Small intestine (tissue), 7 donors: ENCODE data around the gene ZBTB43. TPM values are rescaled to one million over a fixed set of nuclear protein-coding genes. Genes with fewer than 3 reads are reported as not detected.
"Not testable (repeated sequence)": the region's sequence is repeated elsewhere in the genome, so short reads cannot be mapped to it uniquely, and the experiment has no call there.

ENCODE experiments used
- DNase-seq, 2 donors: peaks; one replicate each; pipeline versions ENCODE4 v3.0.0 to v3.0.0-alpha.2; 2013
- FAIRE-seq: peaks from 2 replicates; lab custom pipeline; 2012; peaks lifted over from hg19 to GRCh38; lab: Jason Lieb, UNC
- H3K27ac ChIP-seq, 3 donors: one replicate each; pipeline ENCODE4 v1.5.1; 2013; ENCODE audit warnings: low read length in 2 of 3, mild to moderate bottlenecking in 2 of 3, control low read depth in 1 of 3, inconsistent platforms in 1 of 3, low read depth in 1 of 3, moderate library complexity in 1 of 3
- H3K27me3 ChIP-seq, 3 donors: one replicate each; pipeline ENCODE4 v1.6.1; 2013; ENCODE audit warnings: low read length in 3 of 3, inconsistent platforms in 1 of 3; ENCODE audit not compliant: control insufficient read depth in 3 of 3, insufficient read depth in 3 of 3
- H3K36me3 ChIP-seq, 3 donors: one replicate each; pipeline ENCODE4 v1.6.1; 2013; ENCODE audit warnings: low read length in 3 of 3, inconsistent platforms in 1 of 3, low read depth in 1 of 3, mild to moderate bottlenecking in 1 of 3, moderate library complexity in 1 of 3; ENCODE audit not compliant: control insufficient read depth in 3 of 3, insufficient read depth in 2 of 3
- H3K4me1 ChIP-seq, 3 donors: one replicate each; pipeline ENCODE4 v1.6.1; 2013; ENCODE audit warnings: low read length in 2 of 3, inconsistent platforms in 1 of 3, low read depth in 1 of 3, mild to moderate bottlenecking in 1 of 3, moderate library complexity in 1 of 3; ENCODE audit not compliant: control insufficient read depth in 3 of 3, insufficient read depth in 2 of 3
- H3K4me3 ChIP-seq, 3 donors: one replicate each; pipeline ENCODE4 v1.5.1; 2013; ENCODE audit warnings: low read length in 3 of 3, control low read depth in 1 of 3, inconsistent platforms in 1 of 3, low read depth in 1 of 3, mild to moderate bottlenecking in 1 of 3, moderate library complexity in 1 of 3
- H3K9me3 ChIP-seq, 2 donors: one replicate each; pipeline ENCODE4 v1.6.1; 2013; ENCODE audit warnings: low read depth in 1 of 2, low read length in 1 of 2; ENCODE audit not compliant: control insufficient read depth in 2 of 2, insufficient read depth in 1 of 2
- WGBS, 3 donors: extraction: QIAGEN DNeasy Blood & Tissue Kit; methylation state at CpG; one replicate each; pipeline ENCODE4 v1.1.7; 2013; 5-methylcytosine and 5-hydroxymethylcytosine counted together
- polyA plus RNA-seq, 4 donors: library from polyadenylated mRNA; stranded (reverse) in 3 of 4; unstranded in 1 of 4; fragments of 200-250 nt in 3 of 4; fragments of 120-200 nt in 1 of 4; gene quantifications; one replicate each; pipeline versions ENCODE4 v1.2.1 to v1.2.3, GENCODE V29; 2013
- donor health status: healthy with polysubstance abuse.
- donor health status: control.
- donor health status: control.
- donor health status: Bipolar disorder and iron deficiency.
- donor health status: healthy.

The ZBTB43 gene
- polyA plus RNA-seq, 4 donors = 2.2 to 10.6 (median 4.3) TPM

DNA sequence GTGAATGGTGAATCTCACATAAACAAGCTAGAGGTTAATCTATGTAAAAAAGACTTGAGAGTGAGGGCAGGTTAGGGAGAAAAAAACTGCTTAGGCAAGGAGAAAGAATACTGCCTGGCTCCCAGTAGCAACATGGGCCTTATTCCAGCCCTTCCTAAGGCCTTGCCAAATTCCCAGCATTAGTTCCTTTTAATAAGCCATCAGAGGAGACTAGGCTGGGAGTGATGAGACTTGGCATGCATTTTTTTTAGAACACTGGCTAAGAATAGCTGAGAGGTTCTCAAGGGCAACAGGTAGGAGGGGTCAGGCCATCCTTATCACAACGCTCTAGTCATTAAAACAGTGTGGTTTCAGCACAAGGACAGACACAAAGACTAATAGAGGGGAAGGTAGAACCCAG is 20.9 kb upstream of the ZBTB43 start:
- Histone ChIP-seq H3K9me3 (no peaks in the 10 kb centered on the region), H3K27ac (no peak overlapping the region), H3K36me3 (no peaks in the 10 kb centered on the region), H3K4me3 (no peak overlapping the region), H3K27me3 (peaks cover 0 to 19% (median 3%) of the 10 kb centered on the region in 3 donors), H3K4me1 (peaks cover 0 to 2% (median 0%) of the 10 kb centered on the region in 3 donors)
- no peak for DNase-seq
- no peak for FAIRE-seq
- 35 to 60% (median 41%) methylated on average over 1 of the region's 1 CpG for WGBS, 3 donors

DNA sequence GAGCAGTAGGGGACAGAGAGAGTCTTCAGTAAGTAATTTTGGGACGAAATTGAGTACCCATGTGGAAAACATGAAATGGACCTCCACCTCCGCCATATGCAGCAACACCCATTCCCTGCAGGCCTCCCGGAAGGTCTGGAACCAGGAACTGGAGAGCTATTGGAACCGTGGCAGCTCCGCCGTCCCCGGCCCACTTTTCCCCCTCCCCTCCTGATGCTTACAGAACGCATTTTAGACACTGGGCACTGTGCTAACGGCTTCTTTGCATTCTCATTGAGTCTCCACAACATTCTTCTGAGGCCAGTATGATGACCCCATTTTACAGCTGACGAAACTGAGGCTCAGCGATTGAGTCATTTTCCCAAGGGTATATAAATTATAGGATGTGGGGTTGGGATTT is 20.4 kb upstream of the ZBTB43 start:
- FAIRE-seq = no peak
- Histone ChIP-seq H3K9me3 (no peaks in the 10 kb centered on the region), H3K36me3 (no peaks in the 10 kb centered on the region), H3K27me3 (peaks cover 0 to 20% (median 3%) of the 10 kb centered on the region in 3 donors), H3K27ac (no peak overlapping the region), H3K4me1 (peaks cover 0 to 2% (median 0%) of the 10 kb centered on the region in 3 donors), H3K4me3 (no peak overlapping the region)
- no peak for DNase-seq
- 85 to 90% (median 87%) methylated on average over 11 of the region's 11 CpGs for WGBS, 3 donors

GRCh38 chr9:126784841-126785240 is 20.0 kb upstream of the ZBTB43 start:
- H3K27me3 ChIP-seq = peaks cover 0 to 25% (median 3%) of the 10 kb centered on the region in 3 donors
- FAIRE-seq, H3K4me3 ChIP-seq, DNase-seq, H3K36me3 ChIP-seq, H3K4me1 ChIP-seq, H3K9me3 ChIP-seq, H3K27ac ChIP-seq: not testable (repeated sequence)
- 74 to 78% (median 75%) methylated on average over 6 of the region's 6 CpGs for WGBS, 3 donors

GRCh38 chr9:126788046-126788445 is 16.8 kb upstream of the ZBTB43 start:
- DNase-seq (no peak), FAIRE-seq (no peak)
- 31 to 56% (median 33%) methylated on average over 2 of the region's 2 CpGs for WGBS, 3 donors
- H3K27me3 ChIP-seq = peaks cover 0 to 25% (median 5%) of the 10 kb centered on the region in 3 donors
- no peak overlapping the region for H3K27ac ChIP-seq
- no peaks in the 10 kb centered on the region for H3K9me3 ChIP-seq
- no peak overlapping the region for H3K4me3 ChIP-seq
- H3K4me1 ChIP-seq = no peaks in the 10 kb centered on the region
- no peaks in the 10 kb centered on the region for H3K36me3 ChIP-seq

GRCh38 chr9:126788634-126789349 is 16.0 kb upstream of the ZBTB43 start:
- H3K9me3 ChIP-seq = no peaks in the 10 kb centered on the region

DNA sequence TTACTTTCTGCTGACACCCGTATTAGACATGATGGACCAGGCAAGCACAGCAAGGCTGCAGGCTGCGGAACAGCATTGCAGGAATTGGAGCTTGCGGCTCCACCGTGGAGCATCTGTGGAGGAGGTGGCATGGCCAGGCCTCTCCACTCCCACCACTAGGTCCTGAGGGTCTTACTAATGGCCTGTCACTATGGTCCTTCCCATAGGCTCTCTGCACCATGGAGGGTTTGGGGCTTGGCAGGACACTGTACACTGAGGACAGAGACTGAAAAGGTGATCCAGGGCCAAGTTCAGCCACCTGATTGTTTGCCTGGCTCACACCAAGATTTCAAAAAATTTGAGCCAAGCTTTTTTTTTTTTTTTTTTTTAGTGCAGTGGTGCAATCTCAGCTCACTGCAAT is 14.3 kb upstream of the ZBTB43 start:
- FAIRE-seq (no peak), DNase-seq (no peak)
- no peaks in the 10 kb centered on the region for H3K9me3 ChIP-seq
- no peak overlapping the region for H3K4me3 ChIP-seq
- 86 to 89% (median 87%) methylated on average over 4 of the region's 4 CpGs for WGBS, 3 donors
- H3K27me3 ChIP-seq = peaks cover 0 to 33% (median 3%) of the 10 kb centered on the region in 3 donors
- no peak overlapping the region for H3K27ac ChIP-seq
- no peaks in the 10 kb centered on the region for H3K36me3 ChIP-seq
- no peaks in the 10 kb centered on the region for H3K4me1 ChIP-seq

More at GRCh38 chr9:126788634-126789349, 16.0 kb upstream of the ZBTB43 start:
- H3K4me1 ChIP-seq = no peaks in the 10 kb centered on the region
- DNase-seq (no peak), FAIRE-seq (no peak)
- H3K36me3 ChIP-seq = no peaks in the 10 kb centered on the region
- WGBS, 3 donors = 64 to 68% (median 66%) methylated on average over 9 of the region's 9 CpGs
- H3K4me3 ChIP-seq = no peak overlapping the region
- peaks cover 0 to 30% (median 5%) of the 10 kb centered on the region in 3 donors for H3K27me3 ChIP-seq
- no peak overlapping the region for H3K27ac ChIP-seq

- H3K27me3 ChIP-seq = peaks cover 0 to 34% (median 3%) of the 10 kb centered on the region in 3 donors
- no peak overlapping the region for H3K4me3 ChIP-seq
- no peak overlapping the region for H3K27ac ChIP-seq
- H3K4me1 ChIP-seq = no peaks in the 10 kb centered on the region
- peak in 1 of 2 donors; percentile 3 for DNase-seq
- H3K36me3 ChIP-seq = no peaks in the 10 kb centered on the region
- FAIRE-seq = no peak
- no peaks in the 10 kb centered on the region for H3K9me3 ChIP-seq
- whole genome bisulfite sequencing, 3 donors = 46 to 55% (median 54%) methylated on average over 9 of the region's 9 CpGs
These were observed 13.2 kb upstream of the ZBTB43 start for GRCh38 chr9:126791406-126792230.

GRCh38 chr9:126793686-126794417 is 11.0 kb upstream of the ZBTB43 start:
- H3K27me3 ChIP-seq = peaks cover 0 to 27% (median 3%) of the 10 kb centered on the region in 3 donors
- H3K36me3 ChIP-seq = no peaks in the 10 kb centered on the region
- DNase-seq (no peak), FAIRE-seq (no peak)
- no peaks in the 10 kb centered on the region for H3K9me3 ChIP-seq
- no peaks in the 10 kb centered on the region for H3K4me1 ChIP-seq
- no peak overlapping the region for H3K4me3 ChIP-seq
- 78 to 81% (median 80%) methylated on average over 10 of the region's 10 CpGs for WGBS, 3 donors
- H3K27ac ChIP-seq = no peak overlapping the region
